ENCODE measurements around the gene TRIM4. TPM values are rescaled to one million over a fixed set of nuclear protein-coding genes. Genes with fewer than 3 reads are reported as not detected.
"Not testable (repeated sequence)": the region's sequence is repeated elsewhere in the genome, so short reads cannot be mapped to it uniquely, and the experiment has no call there.

The TRIM4 gene, protein sequence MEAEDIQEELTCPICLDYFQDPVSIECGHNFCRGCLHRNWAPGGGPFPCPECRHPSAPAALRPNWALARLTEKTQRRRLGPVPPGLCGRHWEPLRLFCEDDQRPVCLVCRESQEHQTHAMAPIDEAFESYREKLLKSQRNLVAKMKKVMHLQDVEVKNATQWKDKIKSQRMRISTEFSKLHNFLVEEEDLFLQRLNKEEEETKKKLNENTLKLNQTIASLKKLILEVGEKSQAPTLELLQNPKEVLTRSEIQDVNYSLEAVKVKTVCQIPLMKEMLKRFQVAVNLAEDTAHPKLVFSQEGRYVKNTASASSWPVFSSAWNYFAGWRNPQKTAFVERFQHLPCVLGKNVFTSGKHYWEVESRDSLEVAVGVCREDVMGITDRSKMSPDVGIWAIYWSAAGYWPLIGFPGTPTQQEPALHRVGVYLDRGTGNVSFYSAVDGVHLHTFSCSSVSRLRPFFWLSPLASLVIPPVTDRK
- 21.6 TPM for total RNA-seq
- 22.6 TPM for polyA plus RNA-seq
- long read RNA-seq, donor 1, partial matches to known transcripts: 0 of 3 reads
- long read RNA-seq, donor 1, other reads (novel, unspliced or antisense): 0 of 3 reads
- long read RNA-seq, donor 2: 0 reads
- long read RNA-seq, donor 3, partial matches to known transcripts: 0 of 2 reads
- long read RNA-seq, donor 3, other reads (novel, unspliced or antisense): 0 of 2 reads
- long read RNA-seq, donor 4, partial matches to known transcripts: 0 of 2 reads
- long read RNA-seq, donor 4, other reads (novel, unspliced or antisense): 0 of 2 reads
- long read RNA-seq, donor 5, transcript TRIM4-201 (6 exons, 3,374 nt): major isoform, 7 of 7 reads
- long read RNA-seq, donor 5, partial matches to known transcripts: 0 of 7 reads
- long read RNA-seq, donor 5, other reads (novel, unspliced or antisense): 0 of 7 reads
- long read RNA-seq, donor 6, transcript TRIM4-201 (6 exons, 3,374 nt): major isoform, 5 of 5 reads
- long read RNA-seq, donor 6, partial matches to known transcripts: 0 of 5 reads
- long read RNA-seq, donor 6, other reads (novel, unspliced or antisense): 0 of 5 reads
- long read RNA-seq, donor 7, partial matches to known transcripts: 0 of 4 reads
- long read RNA-seq, donor 7, other reads (novel, unspliced or antisense): 0 of 4 reads
- long read RNA-seq, donor 8, partial matches to known transcripts: 0 of 4 reads
- long read RNA-seq, donor 8, other reads (novel, unspliced or antisense): 0 of 4 reads
- long read RNA-seq, donor 9, transcript TRIM4-201 (6 exons, 3,374 nt): major isoform, 6 of 6 reads
- long read RNA-seq, donor 9, partial matches to known transcripts: 0 of 6 reads
- long read RNA-seq, donor 9, other reads (novel, unspliced or antisense): 0 of 6 reads
- long read RNA-seq, donor 10, partial matches to known transcripts: 0 of 2 reads
- long read RNA-seq, donor 10, other reads (novel, unspliced or antisense): 0 of 2 reads

DNA sequence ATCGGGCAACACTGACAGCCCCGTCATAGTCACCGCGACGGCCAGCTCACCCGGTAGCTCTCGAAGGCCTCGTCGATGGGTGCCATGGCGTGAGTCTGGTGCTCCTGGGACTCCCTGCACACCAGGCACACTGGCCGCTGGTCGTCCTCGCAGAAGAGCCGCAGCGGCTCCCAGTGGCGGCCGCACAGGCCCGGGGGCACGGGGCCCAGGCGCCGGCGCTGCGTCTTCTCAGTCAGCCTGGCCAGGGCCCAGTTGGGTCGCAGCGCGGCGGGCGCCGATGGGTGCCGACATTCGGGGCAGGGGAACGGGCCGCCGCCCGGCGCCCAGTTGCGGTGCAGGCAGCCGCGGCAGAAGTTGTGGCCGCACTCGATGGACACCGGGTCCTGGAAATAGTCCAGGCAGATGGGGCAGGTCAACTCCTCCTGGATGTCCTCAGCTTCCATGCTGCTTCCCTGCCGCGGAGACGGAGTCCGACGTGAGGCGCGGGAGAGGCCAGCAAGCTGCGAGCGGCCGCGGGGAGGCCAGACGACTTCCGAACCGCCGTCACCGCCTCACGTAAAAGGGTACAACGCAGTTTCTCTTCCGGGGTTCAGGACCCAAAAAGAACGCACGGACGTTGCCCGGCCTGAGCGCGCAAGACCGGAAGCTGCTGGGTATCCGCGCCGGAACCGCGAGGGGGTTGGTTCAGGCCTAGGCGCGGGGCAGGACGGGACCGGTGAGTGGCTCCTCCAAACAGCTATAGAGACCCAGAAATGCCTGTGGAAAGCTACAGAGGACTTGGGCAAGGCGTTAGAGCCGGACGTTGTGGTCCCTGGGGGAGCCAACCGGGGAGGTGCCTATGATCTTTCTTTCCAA is at the start of gene TRIM4:
Gene TRIM4 (minus strand): TSS at position 572 of the 855 bp plus-strand sequence. CDS start 129 bp downstream, at position 443.
- Histone ChIP-seq H3K9me3 (ENCODE audit: control insufficient read depth in 2 of 2, insufficient read depth in 1 of 2, low read length in 1 of 2) (peaks cover 0 to 8% of the 10 kb centered on the region in 2 donors), H3K27me3 (ENCODE audit: control insufficient read depth in 2 of 2, insufficient read depth in 1 of 2, low read length in 1 of 2) (no peaks in the 10 kb centered on the region), H3K27ac (ENCODE audit: low read depth in 1 of 2, low read length in 1 of 2) (peak within 1 kb of the TSS; percentile 80 to 84), H3K4me3 (ENCODE audit: low read length in 2 of 2) (peak within 1 kb of the TSS; percentile 93), H3K4me1 (ENCODE audit: control insufficient read depth in 2 of 2, insufficient read depth in 2 of 2, low read length in 2 of 2) (peaks cover 8 to 16% of the 10 kb centered on the region in 2 donors), H3K36me3 (ENCODE audit: control insufficient read depth in 2 of 2, insufficient read depth in 2 of 2, low read length in 1 of 2) (peaks cover 8 to 20% of the 10 kb centered on the region in 2 donors)
- peak; percentile 65 to 91 (median 75) for DNase-seq (ENCODE audit: low read depth in 6 of 9, low spot score in 9 of 9)
- 1% methylated on average over 81 of the region's 81 CpGs for WGBS

DNA sequence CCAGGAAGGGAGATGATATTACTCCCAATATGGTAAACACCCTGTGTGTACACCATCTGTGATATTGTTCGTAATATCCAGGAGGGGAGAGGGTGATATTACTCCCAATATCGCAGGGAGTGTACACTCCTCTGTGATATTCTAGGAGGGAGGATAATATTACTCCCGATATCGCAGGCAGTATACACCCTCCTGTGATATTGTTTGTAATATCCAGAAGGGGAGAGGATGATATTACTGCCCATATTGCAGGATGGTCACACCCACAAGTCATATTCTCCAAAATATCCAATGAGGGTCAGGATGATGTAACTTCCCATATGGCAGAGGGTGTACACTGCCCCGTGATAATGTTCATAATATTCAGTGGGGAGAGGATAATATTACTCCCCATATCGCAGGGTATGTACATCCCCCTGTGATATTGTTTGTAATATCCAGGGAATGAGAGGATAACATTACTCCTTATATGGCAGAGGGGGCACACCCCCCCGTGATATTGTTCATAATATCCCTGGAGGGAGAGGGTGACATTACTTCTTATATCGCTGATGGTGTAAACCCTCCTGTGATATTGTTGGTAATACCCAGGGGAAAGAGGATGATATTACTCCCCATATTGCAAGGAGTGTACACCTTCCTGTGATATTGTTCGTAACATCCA is 39.4 kb upstream of the TRIM4 start:
- Histone ChIP-seq H3K27ac (ENCODE audit: low read depth in 1 of 2, low read length in 1 of 2) (no peak overlapping the region), H3K4me3 (ENCODE audit: low read length in 2 of 2) (no peak overlapping the region), H3K27me3 (ENCODE audit: control insufficient read depth in 2 of 2, insufficient read depth in 1 of 2, low read length in 1 of 2) (peaks cover 2 to 16% of the 10 kb centered on the region in 2 donors), H3K9me3 (ENCODE audit: control insufficient read depth in 2 of 2, insufficient read depth in 1 of 2, low read length in 1 of 2) (no peaks in the 10 kb centered on the region), H3K36me3 (ENCODE audit: control insufficient read depth in 2 of 2, insufficient read depth in 2 of 2, low read length in 1 of 2) (no peaks in the 10 kb centered on the region), H3K4me1 (ENCODE audit: control insufficient read depth in 2 of 2, insufficient read depth in 2 of 2, low read length in 2 of 2) (no peaks in the 10 kb centered on the region)
- DNase-seq (ENCODE audit: low read depth in 6 of 9, low spot score in 9 of 9): no peak
- WGBS: 79% methylated on average over 9 of the region's 9 CpGs

DNA sequence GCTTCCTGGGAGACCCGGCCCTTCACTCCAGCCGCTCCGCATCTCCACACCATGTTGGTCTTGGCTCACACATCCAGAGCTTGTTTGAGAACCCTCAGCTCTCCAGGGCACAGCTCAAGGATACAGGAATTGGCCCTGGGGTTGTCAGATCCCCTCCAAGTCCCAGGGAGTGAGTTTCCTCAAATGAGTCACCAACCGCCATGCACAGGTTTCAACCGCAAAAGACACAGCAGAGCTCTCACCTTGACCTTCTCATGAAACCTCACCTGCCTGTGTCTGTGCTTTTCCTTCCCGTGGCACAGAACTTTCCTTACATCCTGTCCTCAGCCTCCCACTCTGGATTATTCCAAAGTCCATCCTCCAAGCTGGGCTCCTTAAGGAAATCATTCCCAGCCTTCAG is 35.9 kb upstream of the TRIM4 start:
- DNase-seq (ENCODE audit: low read depth in 6 of 9, low spot score in 9 of 9): no peak
- Histone ChIP-seq H3K27ac (ENCODE audit: low read depth in 1 of 2, low read length in 1 of 2) (no peak overlapping the region), H3K27me3 (ENCODE audit: control insufficient read depth in 2 of 2, insufficient read depth in 1 of 2, low read length in 1 of 2) (peaks cover 2 to 5% of the 10 kb centered on the region in 2 donors), H3K9me3 (ENCODE audit: control insufficient read depth in 2 of 2, insufficient read depth in 1 of 2, low read length in 1 of 2) (no peaks in the 10 kb centered on the region), H3K36me3 (ENCODE audit: control insufficient read depth in 2 of 2, insufficient read depth in 2 of 2, low read length in 1 of 2) (no peaks in the 10 kb centered on the region), H3K4me1 (ENCODE audit: control insufficient read depth in 2 of 2, insufficient read depth in 2 of 2, low read length in 2 of 2) (no peaks in the 10 kb centered on the region), H3K4me3 (ENCODE audit: low read length in 2 of 2) (no peak overlapping the region)
- 95% methylated on average over 6 of the region's 6 CpGs for WGBS

DNA sequence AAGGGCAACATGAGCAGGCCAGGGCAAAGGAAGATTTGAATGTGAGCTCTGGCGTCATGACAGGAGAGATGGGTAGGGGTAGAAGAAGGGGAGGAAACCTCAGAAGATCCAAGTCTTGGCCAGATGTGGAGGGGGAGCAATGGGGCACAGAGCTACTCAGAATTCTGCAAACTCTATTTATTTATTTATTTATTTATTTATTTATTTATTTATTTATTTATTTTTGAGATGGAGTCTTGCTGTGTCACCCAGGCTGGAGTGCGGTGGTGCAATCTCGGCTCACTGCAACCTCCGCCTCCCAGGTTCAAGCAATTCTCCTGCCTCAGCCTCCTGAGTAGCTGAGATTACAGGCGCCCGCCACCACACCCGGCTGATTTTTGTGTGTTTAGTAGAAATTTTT is 35.3 kb upstream of the TRIM4 start:
- H3K27me3 ChIP-seq (ENCODE audit: control insufficient read depth in 2 of 2, insufficient read depth in 1 of 2, low read length in 1 of 2); H3K9me3 ChIP-seq (ENCODE audit: control insufficient read depth in 2 of 2, insufficient read depth in 1 of 2, low read length in 1 of 2); H3K4me3 ChIP-seq (ENCODE audit: low read length in 2 of 2); H3K27ac ChIP-seq (ENCODE audit: low read depth in 1 of 2, low read length in 1 of 2); H3K36me3 ChIP-seq (ENCODE audit: control insufficient read depth in 2 of 2, insufficient read depth in 2 of 2, low read length in 1 of 2); DNase-seq (ENCODE audit: low read depth in 6 of 9, low spot score in 9 of 9); H3K4me1 ChIP-seq (ENCODE audit: control insufficient read depth in 2 of 2, insufficient read depth in 2 of 2, low read length in 2 of 2): not testable (repeated sequence)
- WGBS: 95% methylated on average over 7 of the region's 7 CpGs

DNA sequence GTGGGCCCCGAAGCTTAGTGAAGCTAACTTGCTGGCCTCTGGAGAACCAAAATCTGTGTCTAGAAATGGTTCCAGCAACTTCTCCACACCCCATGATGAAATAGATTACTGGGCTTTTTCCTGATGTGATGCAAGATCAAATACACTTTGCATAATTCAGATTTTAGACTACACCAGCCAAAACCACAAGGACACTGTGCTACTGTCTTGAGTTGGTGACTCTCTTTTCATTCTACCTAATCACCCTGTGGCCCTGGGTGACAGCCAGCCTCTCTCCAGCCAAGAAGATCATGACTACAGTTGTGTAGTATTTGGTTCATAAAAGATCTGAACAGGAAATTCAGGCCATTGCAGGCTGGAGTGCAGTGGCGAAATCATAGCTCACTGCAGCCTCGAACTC is 34.3 kb upstream of the TRIM4 start:
- 85% methylated on average over 3 of the region's 3 CpGs for WGBS
- H3K4me1 ChIP-seq (ENCODE audit: control insufficient read depth in 2 of 2, insufficient read depth in 2 of 2, low read length in 2 of 2): no peaks in the 10 kb centered on the region
- H3K27me3 ChIP-seq (ENCODE audit: control insufficient read depth in 2 of 2, insufficient read depth in 1 of 2, low read length in 1 of 2): peaks cover 0 to 2% of the 10 kb centered on the region in 2 donors
- H3K4me3 ChIP-seq (ENCODE audit: low read length in 2 of 2): no peak overlapping the region
- H3K27ac ChIP-seq (ENCODE audit: low read depth in 1 of 2, low read length in 1 of 2): no peak overlapping the region
- no peak for DNase-seq (ENCODE audit: low read depth in 6 of 9, low spot score in 9 of 9)
- H3K9me3 ChIP-seq (ENCODE audit: control insufficient read depth in 2 of 2, insufficient read depth in 1 of 2, low read length in 1 of 2): no peaks in the 10 kb centered on the region
- H3K36me3 ChIP-seq (ENCODE audit: control insufficient read depth in 2 of 2, insufficient read depth in 2 of 2, low read length in 1 of 2): no peaks in the 10 kb centered on the region

DNA sequence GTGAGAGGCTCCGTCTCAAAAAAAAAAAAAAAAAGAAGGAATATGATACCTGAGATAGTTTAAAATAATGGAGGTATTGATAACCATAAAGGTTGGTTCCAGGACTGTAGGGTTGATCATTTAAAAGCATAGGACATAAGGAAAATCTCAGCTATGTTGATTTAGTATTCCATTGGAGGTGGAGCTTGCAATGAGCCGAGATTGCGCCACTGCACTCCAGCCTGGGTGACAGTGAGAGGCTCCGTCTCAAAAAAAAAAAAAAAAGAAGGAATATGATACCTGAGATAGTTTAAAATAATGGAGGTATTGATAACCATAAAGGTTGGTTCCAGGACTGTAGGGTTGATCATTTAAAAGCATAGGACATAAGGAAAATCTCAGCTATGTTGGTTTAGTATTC is 33.3 kb upstream of the TRIM4 start:
- H3K27me3 ChIP-seq (ENCODE audit: control insufficient read depth in 2 of 2, insufficient read depth in 1 of 2, low read length in 1 of 2); H3K4me1 ChIP-seq (ENCODE audit: control insufficient read depth in 2 of 2, insufficient read depth in 2 of 2, low read length in 2 of 2); DNase-seq (ENCODE audit: low read depth in 6 of 9, low spot score in 9 of 9); H3K36me3 ChIP-seq (ENCODE audit: control insufficient read depth in 2 of 2, insufficient read depth in 2 of 2, low read length in 1 of 2); H3K4me3 ChIP-seq (ENCODE audit: low read length in 2 of 2); H3K9me3 ChIP-seq (ENCODE audit: control insufficient read depth in 2 of 2, insufficient read depth in 1 of 2, low read length in 1 of 2); H3K27ac ChIP-seq (ENCODE audit: low read depth in 1 of 2, low read length in 1 of 2): not testable (repeated sequence)
- WGBS: 89% methylated on average over 4 of the region's 4 CpGs

DNA sequence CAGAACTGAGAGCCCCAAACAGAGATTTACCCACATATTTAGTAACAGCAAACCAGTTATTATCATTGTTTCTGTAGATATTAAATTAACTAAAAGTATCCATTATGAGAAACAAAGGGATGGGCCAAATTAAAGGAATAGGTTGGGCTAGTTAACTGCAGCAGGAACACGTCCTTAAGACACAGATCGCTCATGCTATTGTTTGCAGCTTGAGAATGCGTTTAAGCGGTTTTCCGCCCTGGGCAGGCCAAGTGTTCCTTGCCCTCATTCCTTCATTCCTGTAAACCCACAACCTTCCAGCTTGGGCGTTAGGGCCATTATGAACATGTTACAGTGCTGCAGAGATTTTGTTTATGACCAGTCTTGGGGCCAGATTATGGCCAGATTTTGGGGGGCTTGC is 31.5 kb upstream of the TRIM4 start:
- H3K4me1 ChIP-seq (ENCODE audit: control insufficient read depth in 2 of 2, insufficient read depth in 2 of 2, low read length in 2 of 2); DNase-seq (ENCODE audit: low read depth in 6 of 9, low spot score in 9 of 9); H3K27me3 ChIP-seq (ENCODE audit: control insufficient read depth in 2 of 2, insufficient read depth in 1 of 2, low read length in 1 of 2); H3K4me3 ChIP-seq (ENCODE audit: low read length in 2 of 2); H3K9me3 ChIP-seq (ENCODE audit: control insufficient read depth in 2 of 2, insufficient read depth in 1 of 2, low read length in 1 of 2); H3K27ac ChIP-seq (ENCODE audit: low read depth in 1 of 2, low read length in 1 of 2); H3K36me3 ChIP-seq (ENCODE audit: control insufficient read depth in 2 of 2, insufficient read depth in 2 of 2, low read length in 1 of 2): not testable (repeated sequence)
- 97% methylated on average over 6 of the region's 6 CpGs for WGBS

Data from thymus (tissue), 14 donors.